Astrocyte (in vitro differentiated cells and primary cell): ENCODE measurements around the gene CABLES1.

ENCODE experiments used
- EZH2 ChIP-seq: IDR thresholded peaks from 2 replicates; pipeline ENCODE4 v1.6.1; 2012; ENCODE audit warnings: mild to moderate bottlenecking, low read length, inconsistent platforms; ENCODE audit not compliant: insufficient read depth
- TF ChIP-seq, protein P1 (sequence below): IDR thresholded peaks from 2 replicates; pipeline ENCODE4 v1.5.1; 2011; ENCODE audit warnings: low read depth, mild to moderate bottlenecking, inconsistent platforms, low read length, moderate library complexity; ENCODE audit not compliant: insufficient read depth

GRCh38 chr18:23181547-23181946 is 46.3 kb downstream of the CABLES1 start:
- TF ChIP-seq, protein P1, sequence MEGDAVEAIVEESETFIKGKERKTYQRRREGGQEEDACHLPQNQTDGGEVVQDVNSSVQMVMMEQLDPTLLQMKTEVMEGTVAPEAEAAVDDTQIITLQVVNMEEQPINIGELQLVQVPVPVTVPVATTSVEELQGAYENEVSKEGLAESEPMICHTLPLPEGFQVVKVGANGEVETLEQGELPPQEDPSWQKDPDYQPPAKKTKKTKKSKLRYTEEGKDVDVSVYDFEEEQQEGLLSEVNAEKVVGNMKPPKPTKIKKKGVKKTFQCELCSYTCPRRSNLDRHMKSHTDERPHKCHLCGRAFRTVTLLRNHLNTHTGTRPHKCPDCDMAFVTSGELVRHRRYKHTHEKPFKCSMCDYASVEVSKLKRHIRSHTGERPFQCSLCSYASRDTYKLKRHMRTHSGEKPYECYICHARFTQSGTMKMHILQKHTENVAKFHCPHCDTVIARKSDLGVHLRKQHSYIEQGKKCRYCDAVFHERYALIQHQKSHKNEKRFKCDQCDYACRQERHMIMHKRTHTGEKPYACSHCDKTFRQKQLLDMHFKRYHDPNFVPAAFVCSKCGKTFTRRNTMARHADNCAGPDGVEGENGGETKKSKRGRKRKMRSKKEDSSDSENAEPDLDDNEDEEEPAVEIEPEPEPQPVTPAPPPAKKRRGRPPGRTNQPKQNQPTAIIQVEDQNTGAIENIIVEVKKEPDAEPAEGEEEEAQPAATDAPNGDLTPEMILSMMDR: no peak
- no peak for TF ChIP-seq EZH2
